HG03095 (cell line): ENCODE results near the gene PMF1.
A peak's percentile ranks its signal among the peaks of the same experiment; 100 is the strongest.

Experiments
- ATAC-seq: cut with Tn5 transposase; IDR thresholded peaks from one replicate; pipeline ENCODE4 v1.9.1; 2021; ENCODE audit warnings: moderate library complexity; ENCODE audit not compliant: unreplicated experiment

The PMF1 gene

DNA sequence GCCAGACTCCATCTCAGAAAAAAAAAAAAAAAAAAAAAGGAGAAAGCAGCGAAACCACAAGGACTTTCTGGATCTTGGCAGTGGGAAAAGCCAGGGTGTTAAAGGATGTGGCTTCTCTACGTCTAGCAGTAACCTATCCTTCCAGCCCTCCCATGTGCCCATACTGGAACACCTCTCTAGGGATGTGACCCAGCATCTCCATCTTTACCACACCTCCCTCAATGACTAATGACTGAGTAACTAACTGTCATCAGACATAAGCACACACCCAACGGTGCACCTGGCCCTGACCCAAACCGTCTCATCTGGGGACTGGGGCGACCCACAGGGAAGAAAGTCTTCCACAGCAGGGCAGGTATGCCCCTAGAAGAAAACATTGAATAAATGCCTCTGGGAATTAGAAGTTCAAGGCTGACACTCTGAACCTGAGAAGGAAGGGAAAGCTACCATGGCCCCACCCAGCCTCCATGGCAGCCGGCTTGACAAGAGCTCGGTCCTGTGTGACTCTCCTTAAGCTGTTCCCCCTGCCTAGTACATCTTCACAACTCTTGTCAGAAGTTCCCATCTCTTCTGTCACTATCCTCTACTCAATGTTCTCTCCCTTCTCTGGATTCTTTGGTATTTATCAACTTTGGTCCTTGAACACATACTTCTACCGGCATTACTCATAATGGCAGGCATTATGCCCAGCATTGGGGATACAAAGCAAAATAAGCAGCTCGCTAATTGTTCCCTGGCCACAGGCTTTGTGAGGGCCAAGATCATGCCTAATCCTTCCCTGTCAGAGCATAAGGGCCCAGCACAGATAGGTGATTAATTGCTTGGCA lies 49.9 kb downstream of the PMF1 start:
- no peak for ATAC-seq

DNA sequence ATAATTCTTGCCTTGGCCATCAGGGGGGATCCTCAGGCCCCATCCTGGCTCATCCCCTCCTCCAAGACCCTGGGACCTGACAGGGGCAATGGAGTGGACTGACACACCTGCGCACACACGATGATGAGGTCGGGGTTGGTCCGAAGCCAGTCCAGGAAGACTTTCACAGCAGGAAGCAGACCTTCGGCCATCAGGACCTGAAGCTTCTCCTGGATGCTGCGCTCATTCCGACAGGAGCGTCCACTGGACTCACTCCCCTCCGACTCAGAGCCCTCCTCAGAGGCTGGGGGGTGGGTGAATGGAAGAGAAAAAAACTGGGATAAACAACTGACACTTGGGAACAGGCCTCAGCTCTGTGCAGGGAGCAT lies 50.5 kb downstream of the PMF1 start:
- ATAC-seq: no peak

DNA sequence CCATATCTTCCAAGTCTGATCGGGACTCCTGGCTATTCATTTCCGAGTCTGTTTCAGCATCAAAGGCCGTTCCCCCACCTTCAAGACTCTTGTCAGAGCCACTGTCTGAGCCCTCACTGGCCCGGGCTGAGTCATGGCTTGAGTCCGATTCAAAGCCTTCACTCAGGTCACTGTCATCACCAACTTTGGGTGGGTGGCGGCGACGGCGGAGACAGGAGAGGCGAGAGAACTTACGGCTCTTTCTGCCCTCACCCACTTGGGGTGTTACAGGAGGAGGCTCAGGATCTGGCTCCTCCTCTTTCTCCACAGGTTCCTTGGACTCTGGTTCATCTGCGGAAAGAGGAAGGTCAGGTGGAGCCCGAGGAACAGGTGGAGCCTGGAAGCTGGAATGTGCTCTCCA lies 53.2 kb downstream of the PMF1 start:
- no peak for ATAC-seq

DNA sequence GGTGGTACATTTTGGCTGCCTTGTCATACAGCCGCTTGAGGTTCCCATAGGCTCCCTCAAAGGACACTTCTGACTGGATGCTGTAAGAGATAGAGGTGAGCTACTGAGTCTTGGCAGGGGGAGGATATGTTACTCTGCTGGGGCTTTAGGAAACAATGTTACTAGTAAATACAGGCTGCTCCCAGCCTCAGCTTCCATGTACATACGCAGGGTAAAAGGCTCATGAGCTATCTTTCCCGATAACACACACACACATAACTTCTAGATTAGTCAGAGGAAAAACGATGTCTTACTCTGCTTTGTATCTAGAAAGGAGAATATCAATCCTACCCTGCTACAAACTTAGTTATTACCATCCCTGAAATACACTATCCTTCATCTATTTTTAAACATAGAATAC lies 55.5 kb downstream of the PMF1 start:
- ATAC-seq: no peak

DNA sequence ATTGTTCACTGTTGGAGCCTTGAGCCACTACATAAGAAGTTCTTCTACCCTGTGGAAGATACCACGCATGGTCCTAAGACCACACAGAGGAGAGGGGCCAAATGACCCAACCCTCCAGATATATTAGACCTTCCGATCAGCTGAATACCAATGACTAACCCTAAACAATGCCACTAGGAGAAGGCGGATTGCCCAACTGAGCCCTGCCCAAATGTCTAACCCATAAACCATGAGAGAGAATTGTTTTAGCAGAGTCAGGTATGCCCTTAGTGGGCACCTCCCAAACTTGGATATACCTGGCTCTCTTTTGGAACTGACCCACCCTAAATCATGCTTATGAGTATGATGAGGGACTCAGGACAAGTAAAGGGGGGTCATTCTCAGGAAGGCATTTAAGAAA lies 57.5 kb downstream of the PMF1 start:
- ATAC-seq: no peak

DNA sequence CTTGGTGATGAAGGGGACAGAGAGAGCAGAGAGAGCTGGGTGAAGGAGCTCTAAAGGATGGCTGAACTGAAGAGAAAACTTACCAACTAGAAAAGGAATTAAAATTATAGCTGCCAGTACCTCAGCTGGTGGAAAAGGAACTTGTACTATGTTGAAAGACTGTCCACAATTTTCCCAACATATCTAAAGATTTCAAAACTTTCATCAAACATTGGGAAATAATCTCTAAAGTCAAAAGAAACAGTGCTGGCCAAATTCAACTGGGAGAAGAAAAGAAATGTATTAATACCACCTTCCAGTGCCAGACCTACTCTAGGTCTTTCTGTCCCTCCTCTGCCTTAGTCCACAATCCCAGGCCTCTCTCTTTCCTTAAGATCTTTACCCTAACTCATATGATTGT lies 63.7 kb downstream of the PMF1 start:
- no peak for ATAC-seq

DNA sequence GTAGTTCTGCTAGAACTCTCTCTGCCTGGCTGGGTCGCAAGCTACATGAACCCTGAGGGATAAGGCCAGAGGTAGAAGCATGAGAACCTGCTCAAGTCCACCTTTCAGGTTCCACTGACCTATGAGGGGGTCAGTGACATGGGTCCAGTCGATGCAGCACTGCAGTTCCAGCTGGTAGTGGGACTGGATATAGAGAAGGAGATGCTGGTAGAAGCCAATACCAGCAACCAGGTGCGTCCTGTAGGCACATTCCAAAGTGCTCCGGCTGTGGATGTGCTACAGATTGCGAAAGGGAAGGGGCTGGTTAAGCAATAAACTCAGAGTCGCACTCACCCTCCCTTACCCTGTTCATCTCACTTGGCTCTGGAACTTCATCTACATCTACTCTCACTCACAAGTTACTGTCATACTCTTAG lies 64.2 kb downstream of the PMF1 start:
- ATAC-seq: no peak

DNA sequence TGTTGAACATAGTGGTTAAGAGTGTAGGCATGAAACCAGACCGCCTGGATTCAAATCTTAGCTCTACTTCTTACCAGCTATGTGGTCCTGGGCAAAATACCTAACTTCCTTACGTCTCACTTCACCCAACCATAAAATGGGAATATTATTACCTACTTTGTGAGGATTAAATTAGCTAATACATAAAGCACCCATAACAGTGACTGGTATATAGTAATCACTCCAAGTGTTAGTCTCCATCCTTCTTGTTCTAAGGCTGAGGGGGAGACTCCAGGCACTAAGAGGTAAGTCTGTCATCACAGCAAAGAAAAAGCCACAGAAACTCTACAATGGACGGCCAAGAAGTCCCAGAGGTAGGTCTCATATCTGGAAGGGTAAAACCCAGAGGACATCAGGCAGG lies 67.0 kb downstream of the PMF1 start:
- ATAC-seq: no peak

DNA sequence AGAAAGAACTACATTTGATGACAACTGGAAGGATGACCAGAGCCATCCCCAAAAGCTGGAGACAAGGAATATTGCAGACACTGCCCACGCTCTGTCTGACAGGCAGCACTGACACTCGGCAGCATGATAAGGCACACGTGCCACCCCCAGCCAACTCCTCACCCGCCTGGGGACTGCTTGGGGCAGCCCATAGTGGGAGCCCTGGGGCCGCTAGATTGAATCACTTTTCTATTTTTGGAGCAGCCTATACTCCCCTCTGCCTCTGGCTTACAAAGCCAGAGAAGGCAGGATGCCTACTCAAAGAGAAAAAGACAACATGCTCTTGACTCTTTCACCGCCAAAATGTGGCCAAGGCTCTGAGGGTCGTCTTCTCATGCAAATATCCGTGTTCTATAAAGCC lies 68.5 kb downstream of the PMF1 start:
- no peak for ATAC-seq

DNA sequence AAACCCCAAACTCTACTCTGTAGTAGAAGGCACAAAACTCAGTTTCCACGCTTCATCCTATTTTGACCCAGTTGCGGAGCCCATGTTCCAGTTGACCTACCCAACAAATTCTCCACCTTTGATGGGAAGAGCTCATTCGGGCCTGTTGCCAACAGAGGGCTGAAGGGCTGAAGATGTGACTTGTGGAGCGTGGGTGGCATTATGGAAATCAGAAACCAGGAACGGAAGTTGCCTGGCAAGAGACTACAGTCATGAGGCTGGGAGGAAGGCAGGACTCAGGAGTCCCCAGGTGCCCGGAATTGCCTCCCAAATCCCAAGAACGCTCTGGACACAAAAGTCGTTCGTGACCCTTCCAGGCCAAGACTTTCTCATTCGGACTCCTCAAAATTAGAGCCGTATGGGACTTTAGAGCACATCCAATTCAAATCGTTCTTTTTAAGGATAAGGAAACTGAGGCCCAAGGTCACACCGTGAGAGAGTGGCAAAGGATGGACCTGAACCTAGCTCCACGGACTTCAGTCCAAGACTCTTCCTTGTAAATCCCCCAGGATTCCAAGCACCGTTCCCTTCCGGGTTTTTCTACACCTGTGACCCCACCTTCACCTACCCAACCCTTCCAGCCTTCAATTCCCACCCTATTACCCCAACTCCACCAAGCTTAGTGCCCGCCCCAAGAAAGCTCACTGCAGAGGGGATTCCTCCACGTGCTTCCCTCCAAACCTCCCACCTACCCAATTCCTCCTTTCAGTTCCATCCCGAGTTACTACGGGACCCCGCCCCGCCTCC lies 69.1 kb downstream of the PMF1 start:
- no peak for ATAC-seq

DNA sequence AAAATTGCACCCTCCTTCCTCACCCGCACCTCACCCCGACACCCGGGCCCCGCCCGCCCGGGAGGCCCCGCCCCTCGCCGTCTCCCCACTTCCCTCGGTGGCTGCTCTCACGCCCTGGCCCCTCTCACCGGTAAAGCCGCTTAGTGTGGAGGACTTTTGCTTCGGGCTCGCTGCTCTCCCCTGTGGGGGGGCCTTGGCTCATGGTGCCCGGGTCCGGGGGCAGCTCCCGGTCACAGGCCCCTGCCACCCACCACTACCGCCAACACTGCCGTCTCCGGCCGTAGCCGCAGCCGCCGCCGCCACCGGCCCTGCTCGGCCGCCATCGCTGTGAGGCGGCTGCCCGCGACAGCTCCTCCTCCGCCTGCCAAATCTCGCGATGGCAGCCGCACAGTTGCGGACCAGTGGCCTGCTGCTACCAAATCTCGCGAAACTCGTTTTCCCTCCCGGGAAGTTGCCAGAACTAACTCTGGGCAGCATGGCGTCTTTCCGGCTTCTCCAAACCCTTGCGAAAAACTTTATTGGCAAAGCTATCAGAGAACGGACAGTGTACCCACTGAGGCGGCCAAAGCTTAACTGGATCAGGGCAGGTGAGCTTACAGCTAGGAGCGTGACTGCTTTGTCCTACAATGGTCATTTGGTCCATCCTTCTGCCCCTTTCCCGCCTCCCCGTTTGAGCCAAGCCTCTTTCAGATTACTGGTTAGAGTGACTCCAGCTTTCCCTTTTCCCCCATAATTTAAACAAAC lies 69.8 kb downstream of the PMF1 start, which contains the start of gene SMG5:
Gene SMG5, minus strand, starts transcription at position 347 of the 744 bp plus-strand sequence. Its CDS starts 145 bp downstream, at position 202.
- ATAC-seq: peak; percentile 75

DNA sequence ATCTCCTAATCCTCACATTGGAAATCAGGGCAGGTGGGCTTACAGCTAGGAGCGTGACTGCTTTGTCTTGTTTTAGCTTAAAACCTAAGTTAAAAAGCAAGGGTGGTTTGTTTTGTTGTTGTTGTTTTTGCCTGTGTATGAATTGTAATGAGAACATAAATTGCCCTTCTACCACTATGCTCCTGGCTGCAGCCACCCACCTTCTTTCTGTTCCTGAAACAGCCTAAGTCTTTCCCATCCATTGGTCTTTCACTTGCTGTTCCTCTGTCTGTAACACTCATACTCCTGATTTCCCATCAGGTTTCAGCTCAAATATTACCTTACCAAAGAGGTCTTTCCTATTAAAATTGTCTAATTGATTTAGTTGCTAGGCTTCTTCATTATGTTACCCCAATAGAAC lies 70.7 kb downstream of the PMF1 start:
- ATAC-seq: no peak

DNA sequence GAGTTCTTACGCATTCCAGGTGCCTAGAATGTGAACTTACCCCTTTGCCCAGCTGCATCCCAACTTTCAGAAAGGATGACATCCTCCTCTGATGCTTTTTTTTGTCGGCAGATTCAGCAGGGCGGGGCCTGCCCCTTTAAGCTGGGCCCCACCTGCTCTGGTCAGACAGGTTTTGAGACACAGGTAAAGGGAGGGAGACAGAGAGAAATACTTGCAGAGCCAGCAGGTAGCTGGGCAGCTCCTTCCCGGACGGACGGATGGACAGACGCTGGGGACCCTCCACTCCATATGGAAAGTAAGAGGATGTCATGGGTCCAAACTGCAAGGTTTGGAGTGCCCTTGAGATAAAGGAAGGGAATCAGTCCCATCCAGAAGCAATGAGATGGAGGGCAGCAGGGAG lies 71.3 kb downstream of the PMF1 start, which contains the start of gene TMEM79:
Gene TMEM79, plus strand, starts transcription at position 214 of the 400 bp plus-strand sequence. CDS start 902 bp downstream, outside the sequence.
- no peak for ATAC-seq

DNA sequence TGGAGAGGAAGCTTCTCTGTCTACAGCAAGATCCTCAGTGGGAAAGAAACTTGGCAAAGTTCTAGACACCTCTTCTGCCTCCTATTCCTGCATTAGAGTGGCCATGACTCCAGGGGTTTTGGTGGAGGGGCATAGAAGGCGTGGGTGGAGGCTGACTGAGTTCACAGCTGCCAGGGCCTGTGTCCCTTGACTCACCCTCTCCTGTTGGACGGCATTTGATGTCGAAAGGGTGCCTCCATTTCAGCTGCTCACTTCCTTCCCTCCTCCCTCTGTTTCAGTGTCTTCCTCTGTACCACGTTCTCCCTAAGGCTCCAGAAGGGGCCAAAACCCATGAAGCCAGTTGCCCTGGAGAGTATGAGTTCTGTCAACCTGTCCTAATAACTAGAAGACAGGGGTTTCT lies 72.0 kb downstream of the PMF1 start:
- ATAC-seq: no peak

DNA sequence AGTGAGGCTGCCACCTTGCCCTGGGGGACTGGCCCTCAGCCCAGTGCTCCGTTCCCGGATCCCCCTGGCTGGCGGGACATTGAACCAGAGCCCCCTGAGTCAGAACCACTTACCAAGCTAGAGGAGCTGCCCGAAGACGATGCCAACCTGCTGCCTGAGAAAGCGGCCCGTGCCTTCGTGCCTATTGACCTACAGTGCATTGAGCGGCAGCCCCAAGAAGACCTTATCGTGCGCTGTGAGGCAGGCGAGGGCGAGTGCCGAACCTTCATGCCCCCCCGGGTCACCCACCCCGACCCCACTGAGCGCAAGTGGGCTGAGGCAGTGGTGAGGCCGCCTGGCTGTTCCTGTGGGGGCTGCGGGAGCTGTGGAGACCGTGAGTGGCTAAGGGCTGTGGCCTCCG lies 72.6 kb downstream of the PMF1 start:
- no peak for ATAC-seq

DNA sequence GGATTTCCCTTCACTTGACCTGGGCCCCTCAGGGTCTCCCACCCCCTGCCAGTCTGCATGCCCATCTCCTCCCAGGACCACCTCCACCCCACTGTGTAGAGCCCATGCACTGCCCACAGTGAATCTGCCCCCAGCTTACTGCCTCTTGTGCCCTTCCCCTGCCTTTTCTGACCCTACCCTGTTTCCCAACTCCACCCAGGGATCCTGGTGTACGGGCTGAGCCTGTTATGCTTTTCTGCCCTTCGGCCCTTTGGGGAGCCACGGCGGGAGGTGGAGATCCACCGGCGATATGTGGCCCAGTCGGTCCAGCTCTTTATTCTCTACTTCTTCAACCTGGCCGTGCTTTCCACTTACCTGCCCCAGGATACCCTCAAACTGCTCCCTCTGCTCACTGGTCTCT lies 73.3 kb downstream of the PMF1 start:
- ATAC-seq: no peak
